Endothelial cell of umbilical vein (primary cell): ENCODE data around the gene CERS5. TPM values are rescaled to one million over a fixed set of nuclear protein-coding genes. Genes with fewer than 3 reads are reported as not detected.

Experiments
- BruUV-seq: library from RNA; stranded (reverse); fragments of 400-500 nt; replicated peaks from 2 replicates; lab custom pipeline; 2021; lab: Mats Ljungman, UMichigan
- CTCF ChIA-PET: fragments of 300-600, 350-600 bp; sonication (Branson Sonifier 250); formaldehyde crosslinking; loops from one replicate; lab custom pipeline; 2021; ENCODE audit warnings: antibody characterized with exemption, inconsistent platforms; lab: Charles Lee
- POLR2A ChIA-PET: fragments of 300-600, 350-600 bp; sonication (Branson Sonifier 250); formaldehyde crosslinking; loops from one replicate; lab custom pipeline; 2021; ENCODE audit warnings: antibody characterized with exemption, inconsistent platforms; lab: Charles Lee
- DNase-seq: peaks from one replicate; pipeline ENCODE4 v3.0.0-alpha.2; 2011; ENCODE audit warnings: low read depth, low spot score
- FAIRE-seq: peaks from 2 replicates; lab custom pipeline; 2011; peaks lifted over from hg19 to GRCh38; lab: Jason Lieb, UNC
- H2AFZ ChIP-seq: 2 replicates; pipeline ENCODE4 v1.6.0; 2012; ENCODE audit warnings: low read depth, low read length, control low read depth, inconsistent platforms
- H3K27ac ChIP-seq: 2 replicates; pipeline ENCODE4 v1.5.1; 2011; ENCODE audit warnings: low read depth, mild to moderate bottlenecking, control low read depth, low read length, moderate library complexity; ENCODE audit not compliant: insufficient read depth
- H3K27me3 ChIP-seq, 2 experiments: 2 replicates each; pipeline versions ENCODE4 v1.6.0 to v1.6.1; 2011; ENCODE audit warnings: low read length in 2 of 2, mixed read lengths in 1 of 2; ENCODE audit not compliant: control insufficient read depth in 2 of 2, insufficient read depth in 2 of 2
- H3K36me3 ChIP-seq, 2 experiments: 2 replicates in 1 of 2; 3 replicates in 1 of 2; pipeline ENCODE4 v1.5.1; 2011; ENCODE audit warnings: low read length in 2 of 2, mild to moderate bottlenecking in 1 of 2, moderate library complexity in 1 of 2; ENCODE audit not compliant: control insufficient read depth in 2 of 2, insufficient read depth in 2 of 2; ENCODE audit errors: extremely low read depth in 1 of 2
- H3K4me1 ChIP-seq: 3 replicates; pipeline ENCODE4 v1.5.1; 2011; ENCODE audit warnings: mild to moderate bottlenecking, low read length; ENCODE audit not compliant: control insufficient read depth, insufficient read depth; ENCODE audit errors: extremely low read depth
- H3K4me2 ChIP-seq: 2 replicates; pipeline ENCODE4 v1.6.1; 2011; ENCODE audit warnings: low read length, control low read depth, mixed read lengths; ENCODE audit not compliant: insufficient read depth
- H3K4me3 ChIP-seq, 3 experiments: fragments of 200-600 bp in 1 of 3; sonication (generic), shearing (Covaris generic) in 1 of 3; replicated peaks in 1 of 3; 2 replicates each; pipeline ENCODE4 v1.5.1; 2011 to 2016; ENCODE audit warnings: control low read depth in 3 of 3, low read length in 3 of 3, mild to moderate bottlenecking in 2 of 3, inconsistent platforms in 1 of 3, low read depth in 1 of 3, moderate library complexity in 1 of 3; ENCODE audit not compliant: insufficient read depth in 1 of 3
- H3K79me2 ChIP-seq: 2 replicates; pipeline ENCODE4 v1.6.0; 2012; ENCODE audit warnings: low read length, inconsistent platforms; ENCODE audit not compliant: control insufficient read depth, insufficient read depth
- H3K9ac ChIP-seq: replicated peaks from 2 replicates; pipeline ENCODE3; 2011; ENCODE audit warnings: low read length, control low read depth; ENCODE audit not compliant: insufficient read depth; ENCODE audit errors: extremely low read depth
- H3K9me1 ChIP-seq: replicated peaks from 3 replicates; pipeline ENCODE4 v1.6.0; 2011; ENCODE audit warnings: mild to moderate bottlenecking, low read length; ENCODE audit not compliant: control insufficient read depth, insufficient read depth; ENCODE audit errors: extremely low read depth
- H3K9me3 ChIP-seq: replicated peaks from 2 replicates; pipeline ENCODE4 v1.5.1; 2012; ENCODE audit warnings: low read length, inconsistent platforms; ENCODE audit not compliant: control insufficient read depth, insufficient read depth
- H4K20me1 ChIP-seq: replicated peaks from 2 replicates; pipeline ENCODE3; 2011; ENCODE audit warnings: mild to moderate bottlenecking, low read length; ENCODE audit not compliant: control insufficient read depth, insufficient read depth; ENCODE audit errors: extremely low read depth
- CTCF ChIP-seq, 2 donors: IDR thresholded peaks; 1 replicate in 1 of 2; 2 replicates in 1 of 2; pipeline ENCODE4 v1.5.1; 2011; ENCODE audit warnings: low read length in 2 of 2, mild to moderate bottlenecking in 2 of 2, moderate library complexity in 2 of 2, control low read depth in 1 of 2, inconsistent platforms in 1 of 2, low read depth in 1 of 2; ENCODE audit not compliant: insufficient read depth in 1 of 2; ENCODE audit errors: extremely low read depth in 1 of 2
- EZH2 ChIP-seq: IDR thresholded peaks from 2 replicates; pipeline ENCODE4 v1.6.1; 2012; ENCODE audit warnings: borderline replicate concordance, low read depth, mild to moderate bottlenecking, moderate library complexity, low read length, inconsistent platforms; ENCODE audit not compliant: severe bottlenecking
- FOS ChIP-seq: IDR thresholded peaks from 2 replicates; pipeline ENCODE4 v1.6.1; 2011; ENCODE audit warnings: mild to moderate bottlenecking, low read length, moderate library complexity, borderline replicate concordance; ENCODE audit not compliant: insufficient read depth
- GATA2 ChIP-seq: IDR thresholded peaks from 2 replicates; pipeline ENCODE4 v1.7.0; 2011; ENCODE audit warnings: low read depth, mild to moderate bottlenecking, moderate library complexity, mixed read lengths, low read length; ENCODE audit not compliant: insufficient read length, insufficient read depth
- JUN ChIP-seq: IDR thresholded peaks from 2 replicates; pipeline ENCODE4 v1.6.1; 2011; ENCODE audit warnings: borderline replicate concordance, low read depth; ENCODE audit not compliant: insufficient read length, insufficient read depth
- MAX ChIP-seq: IDR thresholded peaks from 2 replicates; pipeline ENCODE4 v1.6.1; 2011; ENCODE audit not compliant: insufficient read depth, insufficient read length
- MYC ChIP-seq: IDR thresholded peaks from one replicate; pipeline ENCODE4 v1.6.1; 2011; ENCODE audit warnings: mild to moderate bottlenecking, low read depth, low read length
- POLR2A ChIP-seq: IDR thresholded peaks from 2 replicates; pipeline ENCODE4 v1.6.1; 2012; ENCODE audit warnings: low read depth, mild to moderate bottlenecking, control low read depth, low read length
- POLR2AphosphoS5 ChIP-seq: IDR thresholded peaks from 2 replicates; pipeline ENCODE4 v1.6.1; 2012; ENCODE audit warnings: low read depth, mild to moderate bottlenecking, control low read depth, low read length, moderate library complexity; ENCODE audit not compliant: insufficient read depth
- dilution Hi-C: fragments of 300-500 bp; cut with MboI; formaldehyde crosslinking; loops from one replicate; pipeline ENCODE4 v1.15.0; 2019; ENCODE audit warnings: low sequenced_read_pairs; ENCODE audit not compliant: extremely low pct_ligation_motif_present
- intact Hi-C: fragments of 100-400 bp; cut with micrococcal nuclease; formaldehyde crosslinking; loops from one replicate; pipeline ENCODE4 v1.10.0; 2022
- polyA plus RNA-seq, 4 experiments: library from polyadenylated mRNA; depleted of rRNA in 3 of 4; stranded (reverse) in 3 of 4; unstranded in 1 of 4; fragments of >200 nt; gene quantifications; 2 replicates each; pipeline versions ENCODE4 v1.2.1 to v1.2.3, GENCODE V29; 2011 to 2012; ENCODE audit warnings: missing spikeins in 1 of 4
- total RNA-seq: library from RNA; stranded (reverse); gene quantifications from 2 replicates; pipeline ENCODE4 v1.2.3, GENCODE V29; 2021

Gene CERS5
- total and polyA plus RNA-seq, 2 donors (not counting 3 experiments of a cell fraction or from before 2014, with no cell fraction given), result 60.4 to 108 TPM

- Histone ChIP-seq H3K36me3 (peaks cover 18 to 19% of the 10 kb centered on the region in 2 experiments), H3K4me3 (peak within 1 kb of the TSS; percentile 51 to 95 (median 80)), H3K9ac (peak within 1 kb of the TSS; percentile 78), H3K27ac (peak within 1 kb of the TSS; percentile 72), H2AFZ (peak within 1 kb of the TSS; percentile 84), H3K9me1 (no peaks in the 10 kb centered on the region), H3K27me3 (no peaks in the 10 kb centered on the region), H3K4me2 (peak within 1 kb of the TSS; percentile 96), H3K9me3 (no peaks in the 10 kb centered on the region), H4K20me1 (no peaks in the 10 kb centered on the region), H3K79me2 (peaks cover 16% of the 10 kb centered on the region), H3K4me1 (peaks cover 35% of the 10 kb centered on the region)
- DNase-seq, result peak; percentile 92
- ChIA-PET CTCF (interaction anchor here (0.6 to 5.6 kb wide), 33 partner anchors 8 to 262 kb away, joined by 3 to 89 read pairs (median 4); partner anchors contain the start of genes CERS5, COX14, LIMA1 and RACGAP1), POLR2A (interaction anchor here (0.7 to 1.9 kb wide), 12 partner anchors 15 to 840 kb away, joined by 3 to 17 read pairs (median 4); partner anchors contain the start of genes CERS5, COX14 and RACGAP1)
- peak; percentile 85 for FAIRE-seq
- dilution Hi-C loops, result no loop called here
- intact Hi-C loops, result loop anchor here (1.0 kb wide), 2 partner anchors 10 to 27 kb away; partner anchors contain the start of gene COX14
- TF ChIP-seq MYC (no peak), GATA2 (no peak), EZH2 (no peak), FOS (no peak), POLR2AphosphoS5 (peak; percentile 81), MAX (peak; percentile 29), JUN (no peak), CTCF (IDR thresholded peaks at IDR 0.05; ENCODE audit: extremely low read depth in 1 of 2, insufficient read depth in 1 of 2, low read depth in 1 of 2, low read length in 2 of 2) (peak; percentile 50 to 71), POLR2A (no peak)
- BruUV-seq, result TSS peak; percentile 87
Measured at GRCh38 chr12:50084775-50085614, 82.2 kb downstream of the CERS5 start, which contains the start of gene SMARCD1. TSS of gene SMARCD1 (plus strand) at chr12:50085342. CDS start at chr12:50085370, 28 bp downstream.
